Liver (tissue), 9 donors: Measurements from ENCODE around the gene TNFRSF13B. TPM values are rescaled to one million over a fixed set of nuclear protein-coding genes. Genes with fewer than 3 reads are reported as not detected.
"Not testable (repeated sequence)": the region's sequence is repeated elsewhere in the genome, so short reads cannot be mapped to it uniquely, and the experiment has no call there.

ENCODE experiments used
- DNase-seq: peaks from one replicate; pipeline ENCODE4 v3.0.0-alpha.2; 2017; ENCODE audit warnings: low spot score
- H3K27ac ChIP-seq, 2 donors: one replicate each; pipeline ENCODE4 v1.7.0; 2013; ENCODE audit warnings: inconsistent platforms in 2 of 2, low read length in 2 of 2, control low read depth in 1 of 2, low read depth in 1 of 2, mild to moderate bottlenecking in 1 of 2
- H3K27me3 ChIP-seq, 4 donors: one replicate each; pipeline versions ENCODE4 v1.6.1 to v1.7.0; 2013; ENCODE audit warnings: low read length in 3 of 4, inconsistent platforms in 1 of 4, mild to moderate bottlenecking in 1 of 4, moderate library complexity in 1 of 4; ENCODE audit not compliant: control insufficient read depth in 4 of 4, insufficient read depth in 4 of 4
- H3K36me3 ChIP-seq, 4 donors: one replicate each; pipeline versions ENCODE4 v1.6.1 to v1.7.0; 2013; ENCODE audit warnings: low read length in 3 of 4, mild to moderate bottlenecking in 3 of 4, low read depth in 1 of 4, moderate library complexity in 1 of 4; ENCODE audit not compliant: control insufficient read depth in 4 of 4, insufficient read depth in 3 of 4
- H3K4me1 ChIP-seq, 4 donors: one replicate each; pipeline versions ENCODE4 v1.6.1 to v1.7.0; 2013; ENCODE audit warnings: low read length in 3 of 4, mild to moderate bottlenecking in 3 of 4, moderate library complexity in 1 of 4; ENCODE audit not compliant: control insufficient read depth in 4 of 4, insufficient read depth in 4 of 4
- H3K4me3 ChIP-seq, 3 donors: one replicate each; pipeline versions ENCODE4 v1.6.1 to v1.7.0; 2013; ENCODE audit warnings: low read length in 3 of 3, control low read depth in 1 of 3, low read depth in 1 of 3, mild to moderate bottlenecking in 1 of 3
- H3K9ac ChIP-seq, 2 donors: one replicate each; pipeline ENCODE4 v1.7.0; 2013; ENCODE audit warnings: low read length in 2 of 2, mild to moderate bottlenecking in 2 of 2, moderate library complexity in 2 of 2, control low read depth in 1 of 2, low read depth in 1 of 2
- H3K9me3 ChIP-seq, 4 donors: one replicate each; pipeline versions ENCODE4 v1.6.1 to v1.7.0; 2013; ENCODE audit warnings: low read length in 3 of 4; ENCODE audit not compliant: control insufficient read depth in 4 of 4
- EGR1 ChIP-seq, 2 donors: IDR thresholded peaks; 2 replicates each; pipeline ENCODE4 v1.6.1; 2016 to 2018; ENCODE audit warnings: antibody characterized with exemption in 2 of 2, low read depth in 2 of 2
- FOXA1 ChIP-seq: IDR thresholded peaks from 2 replicates; pipeline ENCODE4 v1.6.1; 2016; ENCODE audit warnings: antibody characterized with exemption
- FOXA2 ChIP-seq: IDR thresholded peaks from 2 replicates; pipeline ENCODE4 v1.6.1; 2016; ENCODE audit warnings: antibody characterized with exemption
- HNF4A ChIP-seq, 2 donors: conservative IDR thresholded peaks; 2 replicates each; pipeline ENCODE4 v1.6.1; 2016; ENCODE audit warnings: antibody characterized with exemption in 2 of 2, mild to moderate bottlenecking in 2 of 2
- HNF4G ChIP-seq: IDR thresholded peaks from 2 replicates; pipeline ENCODE4 v1.6.1; 2016; ENCODE audit warnings: antibody characterized with exemption
- JUND ChIP-seq, 2 donors: IDR thresholded peaks; 2 replicates each; pipeline ENCODE4 v1.6.1; 2016; ENCODE audit warnings: antibody characterized with exemption in 2 of 2
- NR2F2 ChIP-seq: IDR thresholded peaks from 2 replicates; pipeline ENCODE4 v1.6.1; 2016; ENCODE audit warnings: antibody characterized with exemption
- RAD21 ChIP-seq, 2 donors: IDR thresholded peaks; 2 replicates each; pipeline ENCODE4 v1.6.1; 2016; ENCODE audit warnings: antibody characterized with exemption in 2 of 2, mild to moderate bottlenecking in 2 of 2
- RXRA ChIP-seq, 2 donors: IDR thresholded peaks; 2 replicates each; pipeline ENCODE4 v1.6.1; 2017 to 2018; ENCODE audit warnings: antibody characterized with exemption in 2 of 2, mild to moderate bottlenecking in 1 of 2
- SP1 ChIP-seq: IDR thresholded peaks from 2 replicates; pipeline ENCODE4 v1.6.1; 2018; ENCODE audit warnings: antibody characterized with exemption, mild to moderate bottlenecking
- TAF1 ChIP-seq: conservative IDR thresholded peaks from 2 replicates; pipeline ENCODE4 v1.6.1; 2016; ENCODE audit warnings: antibody characterized with exemption, mild to moderate bottlenecking
- YY1 ChIP-seq: IDR thresholded peaks from 2 replicates; pipeline ENCODE4 v1.6.1; 2016; ENCODE audit warnings: antibody characterized with exemption, mild to moderate bottlenecking
- WGBS: extraction: QIAGEN DNeasy Blood & Tissue Kit; methylation state at CpG from one replicate; pipeline ENCODE4 v1.1.7; 2013; 5-methylcytosine and 5-hydroxymethylcytosine counted together
- polyA plus RNA-seq, 2 donors: library from polyadenylated mRNA; stranded (reverse) in 1 of 2; unstranded in 1 of 2; fragments of 200-250 nt in 1 of 2; fragments of >200 nt in 1 of 2; fragmentation: Nextera tagmentation in 1 of 2; extraction: Ambion mirVana in 1 of 2; gene quantifications; one replicate each; pipeline versions ENCODE4 v1.2.1 to v1.2.3, GENCODE V29; 2013 to 2015
- total RNA-seq, 2 donors: library from RNA; depleted of rRNA; stranded (reverse); fragments of >200 nt; gene quantifications; one replicate each; pipeline ENCODE4 v1.2.3, GENCODE V29; 2014
- TF ChIP-seq, protein P1 (sequence below): IDR thresholded peaks from 2 replicates; pipeline ENCODE4 v1.6.1; 2016; ENCODE audit warnings: antibody characterized with exemption
- TF ChIP-seq, protein P2 (sequence below): IDR thresholded peaks from 2 replicates; pipeline ENCODE4 v1.6.1; 2016; ENCODE audit warnings: antibody characterized with exemption
- TF ChIP-seq, protein P3 (sequence below): IDR thresholded peaks from 2 replicates; pipeline ENCODE4 v1.6.1; 2016; ENCODE audit warnings: antibody characterized with exemption, mild to moderate bottlenecking
- TF ChIP-seq, protein P4 (sequence below): fragments of 150-350 bp; IDR thresholded peaks from 2 replicates; pipeline ENCODE4 v1.5.1; 2017; ENCODE audit warnings: improper control_type of control experiment, low read depth, low read length; ENCODE audit not compliant: missing input control
- donor health status: healthy.
- donor health status: healthy.
- donor health status: healthy.
- donor health status: healthy.
- donor health status: healthy.

The TNFRSF13B gene
- total and polyA plus RNA-seq, 4 donors: 0.17 to 0.26 TPM; not detected in 2

DNA sequence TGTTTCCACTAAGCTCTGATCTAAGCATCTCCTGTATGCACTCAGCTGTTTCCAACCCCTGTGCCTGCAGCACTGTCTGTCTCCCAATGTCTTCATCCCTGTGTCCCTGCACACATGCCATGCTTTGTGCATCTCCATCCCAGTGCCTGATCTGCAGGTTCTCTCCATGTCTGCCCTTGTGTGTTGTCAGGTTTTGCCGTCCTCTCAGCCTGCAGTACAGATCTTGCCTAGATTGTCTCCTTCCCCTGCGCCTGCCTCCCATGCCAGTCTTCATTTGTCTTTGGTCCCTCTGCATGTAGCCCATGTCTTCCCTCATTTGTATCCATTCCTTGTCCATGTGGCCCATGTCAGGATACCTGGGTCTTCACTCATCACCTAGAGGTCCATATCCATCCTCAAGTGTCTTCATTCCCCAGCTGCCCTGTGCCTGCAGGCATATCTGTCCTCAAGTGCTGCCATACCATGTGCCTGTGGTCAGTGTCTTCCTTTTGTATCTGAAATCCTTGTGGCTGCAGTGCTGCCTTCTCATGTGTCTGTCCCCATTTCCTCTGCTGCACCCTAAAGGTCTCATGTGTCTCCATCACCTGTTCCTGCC, 71.5 kb downstream of the TNFRSF13B start:
- WGBS: 86% methylated on average over 2 of the region's 2 CpGs
- TF ChIP-seq, protein P1, sequence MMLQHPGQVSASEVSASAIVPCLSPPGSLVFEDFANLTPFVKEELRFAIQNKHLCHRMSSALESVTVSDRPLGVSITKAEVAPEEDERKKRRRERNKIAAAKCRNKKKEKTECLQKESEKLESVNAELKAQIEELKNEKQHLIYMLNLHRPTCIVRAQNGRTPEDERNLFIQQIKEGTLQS: no peak
- no peak for TF ChIP-seq TAF1
- TF ChIP-seq, protein P2, sequence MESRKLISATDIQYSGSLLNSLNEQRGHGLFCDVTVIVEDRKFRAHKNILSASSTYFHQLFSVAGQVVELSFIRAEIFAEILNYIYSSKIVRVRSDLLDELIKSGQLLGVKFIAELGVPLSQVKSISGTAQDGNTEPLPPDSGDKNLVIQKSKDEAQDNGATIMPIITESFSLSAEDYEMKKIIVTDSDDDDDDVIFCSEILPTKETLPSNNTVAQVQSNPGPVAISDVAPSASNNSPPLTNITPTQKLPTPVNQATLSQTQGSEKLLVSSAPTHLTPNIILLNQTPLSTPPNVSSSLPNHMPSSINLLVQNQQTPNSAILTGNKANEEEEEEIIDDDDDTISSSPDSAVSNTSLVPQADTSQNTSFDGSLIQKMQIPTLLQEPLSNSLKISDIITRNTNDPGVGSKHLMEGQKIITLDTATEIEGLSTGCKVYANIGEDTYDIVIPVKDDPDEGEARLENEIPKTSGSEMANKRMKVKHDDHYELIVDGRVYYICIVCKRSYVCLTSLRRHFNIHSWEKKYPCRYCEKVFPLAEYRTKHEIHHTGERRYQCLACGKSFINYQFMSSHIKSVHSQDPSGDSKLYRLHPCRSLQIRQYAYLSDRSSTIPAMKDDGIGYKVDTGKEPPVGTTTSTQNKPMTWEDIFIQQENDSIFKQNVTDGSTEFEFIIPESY: no peak
- no peak for TF ChIP-seq HNF4G
- no peak for TF ChIP-seq NR2F2
- TF ChIP-seq, protein P3, sequence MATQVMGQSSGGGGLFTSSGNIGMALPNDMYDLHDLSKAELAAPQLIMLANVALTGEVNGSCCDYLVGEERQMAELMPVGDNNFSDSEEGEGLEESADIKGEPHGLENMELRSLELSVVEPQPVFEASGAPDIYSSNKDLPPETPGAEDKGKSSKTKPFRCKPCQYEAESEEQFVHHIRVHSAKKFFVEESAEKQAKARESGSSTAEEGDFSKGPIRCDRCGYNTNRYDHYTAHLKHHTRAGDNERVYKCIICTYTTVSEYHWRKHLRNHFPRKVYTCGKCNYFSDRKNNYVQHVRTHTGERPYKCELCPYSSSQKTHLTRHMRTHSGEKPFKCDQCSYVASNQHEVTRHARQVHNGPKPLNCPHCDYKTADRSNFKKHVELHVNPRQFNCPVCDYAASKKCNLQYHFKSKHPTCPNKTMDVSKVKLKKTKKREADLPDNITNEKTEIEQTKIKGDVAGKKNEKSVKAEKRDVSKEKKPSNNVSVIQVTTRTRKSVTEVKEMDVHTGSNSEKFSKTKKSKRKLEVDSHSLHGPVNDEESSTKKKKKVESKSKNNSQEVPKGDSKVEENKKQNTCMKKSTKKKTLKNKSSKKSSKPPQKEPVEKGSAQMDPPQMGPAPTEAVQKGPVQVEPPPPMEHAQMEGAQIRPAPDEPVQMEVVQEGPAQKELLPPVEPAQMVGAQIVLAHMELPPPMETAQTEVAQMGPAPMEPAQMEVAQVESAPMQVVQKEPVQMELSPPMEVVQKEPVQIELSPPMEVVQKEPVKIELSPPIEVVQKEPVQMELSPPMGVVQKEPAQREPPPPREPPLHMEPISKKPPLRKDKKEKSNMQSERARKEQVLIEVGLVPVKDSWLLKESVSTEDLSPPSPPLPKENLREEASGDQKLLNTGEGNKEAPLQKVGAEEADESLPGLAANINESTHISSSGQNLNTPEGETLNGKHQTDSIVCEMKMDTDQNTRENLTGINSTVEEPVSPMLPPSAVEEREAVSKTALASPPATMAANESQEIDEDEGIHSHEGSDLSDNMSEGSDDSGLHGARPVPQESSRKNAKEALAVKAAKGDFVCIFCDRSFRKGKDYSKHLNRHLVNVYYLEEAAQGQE: no peak
- no peak for TF ChIP-seq FOXA1
- TF ChIP-seq HNF4A (conservative IDR thresholded peaks at IDR 0.05): no peak
- TF ChIP-seq JUND (IDR thresholded peaks at IDR 0.05): no peak
- TF ChIP-seq YY1: no peak
- TF ChIP-seq RAD21 (IDR thresholded peaks at IDR 0.05): no peak
- TF ChIP-seq FOXA2: no peak
- no peak for TF ChIP-seq RXRA (IDR thresholded peaks at IDR 0.05)
- no peak for TF ChIP-seq SP1
- TF ChIP-seq, protein P4, sequence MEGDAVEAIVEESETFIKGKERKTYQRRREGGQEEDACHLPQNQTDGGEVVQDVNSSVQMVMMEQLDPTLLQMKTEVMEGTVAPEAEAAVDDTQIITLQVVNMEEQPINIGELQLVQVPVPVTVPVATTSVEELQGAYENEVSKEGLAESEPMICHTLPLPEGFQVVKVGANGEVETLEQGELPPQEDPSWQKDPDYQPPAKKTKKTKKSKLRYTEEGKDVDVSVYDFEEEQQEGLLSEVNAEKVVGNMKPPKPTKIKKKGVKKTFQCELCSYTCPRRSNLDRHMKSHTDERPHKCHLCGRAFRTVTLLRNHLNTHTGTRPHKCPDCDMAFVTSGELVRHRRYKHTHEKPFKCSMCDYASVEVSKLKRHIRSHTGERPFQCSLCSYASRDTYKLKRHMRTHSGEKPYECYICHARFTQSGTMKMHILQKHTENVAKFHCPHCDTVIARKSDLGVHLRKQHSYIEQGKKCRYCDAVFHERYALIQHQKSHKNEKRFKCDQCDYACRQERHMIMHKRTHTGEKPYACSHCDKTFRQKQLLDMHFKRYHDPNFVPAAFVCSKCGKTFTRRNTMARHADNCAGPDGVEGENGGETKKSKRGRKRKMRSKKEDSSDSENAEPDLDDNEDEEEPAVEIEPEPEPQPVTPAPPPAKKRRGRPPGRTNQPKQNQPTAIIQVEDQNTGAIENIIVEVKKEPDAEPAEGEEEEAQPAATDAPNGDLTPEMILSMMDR: no peak
- TF ChIP-seq EGR1 (IDR thresholded peaks at IDR 0.05; ENCODE audit: low read depth in 2 of 2): no peak
- Histone ChIP-seq H3K27ac (no peak overlapping the region), H3K9ac (no peak overlapping the region), H3K4me3 (no peak overlapping the region), H3K9me3 (no peaks in the 10 kb centered on the region), H3K36me3 (no peaks in the 10 kb centered on the region), H3K27me3 (peaks cover 0 to 6% (median 0%) of the 10 kb centered on the region in 4 donors), H3K4me1 (no peaks in the 10 kb centered on the region)
- DNase-seq: no peak

DNA sequence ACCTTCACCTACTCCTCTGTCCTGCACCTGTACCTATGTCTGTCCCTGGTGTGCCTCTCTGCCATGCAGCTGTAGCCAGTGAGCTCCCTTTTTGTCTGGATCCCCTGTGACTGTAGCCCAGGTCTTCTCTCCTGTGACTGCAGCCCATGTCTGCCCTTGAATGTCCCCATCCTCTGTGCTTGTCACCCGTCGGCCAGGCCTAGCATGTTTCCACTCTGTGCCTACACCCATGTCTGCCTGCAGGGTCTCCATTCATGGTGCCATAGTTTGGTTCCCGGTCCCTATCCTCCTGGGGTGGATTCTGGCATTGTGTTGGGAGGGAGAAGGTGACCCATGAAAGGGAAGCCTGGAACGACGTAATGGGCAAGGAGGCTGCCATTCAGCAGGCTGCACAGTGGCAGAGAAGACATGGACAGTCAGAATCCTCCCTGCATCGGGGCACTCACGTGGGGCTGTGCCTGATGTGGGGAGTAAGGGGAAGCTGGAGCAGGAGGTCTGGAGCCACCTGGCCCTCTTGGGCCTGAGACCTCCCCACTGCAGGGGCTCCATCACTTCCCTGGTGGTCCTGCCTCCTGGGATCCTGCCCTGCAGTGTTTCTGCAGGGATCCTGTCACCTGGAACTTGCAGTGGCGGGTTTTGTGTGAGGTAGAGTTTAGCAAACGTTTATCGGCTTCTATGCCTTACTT, 74.6 kb downstream of the TNFRSF13B start:
- not testable (repeated sequence) for DNase-seq, H3K27me3 ChIP-seq, H3K36me3 ChIP-seq, H3K4me1 ChIP-seq, H3K9me3 ChIP-seq, H3K9ac ChIP-seq, H3K27ac ChIP-seq, H3K4me3 ChIP-seq
- 83% methylated on average over 10 of the region's 10 CpGs for WGBS

DNA sequence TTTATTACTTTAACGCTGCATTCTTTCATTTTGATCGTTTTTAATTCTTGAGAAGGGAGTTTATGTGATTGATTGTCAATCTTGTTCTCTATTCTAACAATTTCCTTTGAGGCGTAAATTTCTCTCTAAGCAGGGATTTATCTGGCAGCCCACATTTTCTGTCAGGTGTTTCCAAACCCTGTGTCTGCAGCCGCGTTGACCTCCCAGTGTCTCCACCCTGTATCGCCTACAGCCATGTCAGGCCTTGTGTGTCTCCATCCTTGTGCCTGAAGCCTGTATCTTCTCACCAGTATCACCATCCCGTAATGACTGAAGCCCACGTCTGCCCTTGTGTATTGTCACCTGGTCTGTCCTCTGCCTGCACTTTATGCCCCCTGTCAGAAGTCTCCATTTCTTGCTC, 75.7 kb downstream of the TNFRSF13B start:
- 93% methylated on average over 8 of the region's 8 CpGs for WGBS

DNA sequence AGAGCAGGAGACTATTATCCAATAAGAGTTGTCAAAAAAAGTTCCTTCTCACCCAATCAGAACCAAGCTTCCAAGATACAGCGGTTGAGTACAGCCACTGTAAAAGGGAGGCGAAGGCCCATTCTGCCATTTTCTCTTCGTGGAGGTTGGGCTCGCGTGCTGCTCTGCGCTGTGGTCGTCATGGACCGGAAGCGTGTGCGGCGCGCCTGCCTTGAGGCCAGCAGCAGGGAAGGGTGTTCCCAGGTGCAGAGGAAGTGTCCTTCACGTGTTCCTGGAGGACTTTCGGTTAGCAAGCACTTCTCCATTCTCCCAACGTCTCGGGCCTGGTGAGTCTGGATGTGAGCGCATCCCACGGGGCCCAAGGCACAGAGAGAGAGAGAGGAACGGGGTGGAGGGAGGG, 78.4 kb downstream of the TNFRSF13B start:
- H3K4me3 ChIP-seq, H3K9me3 ChIP-seq, H3K27me3 ChIP-seq, DNase-seq, H3K36me3 ChIP-seq, H3K9ac ChIP-seq, H3K4me1 ChIP-seq, H3K27ac ChIP-seq: not testable (repeated sequence)
- 92% methylated on average over 19 of the region's 19 CpGs for WGBS

More for the DNA sequence above, 75.7 kb downstream of the TNFRSF13B start:
- H3K36me3 ChIP-seq, H3K9ac ChIP-seq, H3K4me3 ChIP-seq, DNase-seq, H3K9me3 ChIP-seq, H3K4me1 ChIP-seq, H3K27me3 ChIP-seq, H3K27ac ChIP-seq: not testable (repeated sequence)
